ENCODE data around the gene SCAMP5. TPM values are rescaled to one million over a fixed set of nuclear protein-coding genes. Genes with fewer than 3 reads are reported as not detected.

The SCAMP5 gene
- total and polyA plus RNA-seq, 2 of the 4 experiments (the other 2 are of a cell fraction): 0.36 to 1.6 TPM

DNA sequence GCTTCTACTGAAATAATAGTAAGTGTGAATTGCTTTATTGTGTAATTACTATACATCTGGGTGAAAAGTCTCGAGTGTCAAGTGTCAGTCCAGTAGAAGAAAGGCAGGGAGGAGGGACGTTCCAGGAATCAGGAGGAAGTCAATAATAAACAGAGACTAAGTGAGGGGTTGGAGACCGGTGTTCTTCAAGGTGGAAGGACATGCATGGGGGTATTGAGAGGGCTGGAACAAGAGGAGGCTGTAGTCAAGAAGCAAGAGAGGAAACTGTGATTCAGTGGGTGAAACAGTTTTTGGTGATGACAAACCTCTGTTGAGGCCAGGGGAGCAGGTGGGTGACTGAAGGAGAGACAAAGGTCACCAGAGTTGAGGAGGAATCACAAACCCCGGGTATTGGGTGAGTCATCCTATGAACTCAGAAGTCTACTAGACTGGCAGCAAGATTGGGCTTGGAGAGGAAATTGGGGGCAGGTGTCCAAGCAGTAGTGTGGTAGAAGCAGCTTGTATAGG, 11.6 kb upstream of the SCAMP5 start:
- Histone ChIP-seq H4K91ac (ENCODE audit: insufficient read depth, low read depth, low read length) (no peak overlapping the region), H3K18ac (ENCODE audit: low read depth, low read length) (no peak overlapping the region), H2BK5ac (ENCODE audit: low read depth, low read length, poor library complexity, severe bottlenecking) (no peak overlapping the region), H4K20me1 (ENCODE audit: insufficient read depth, low read length) (no peaks in the 10 kb centered on the region), H3K9me3 (ENCODE audit: control insufficient read depth, insufficient read depth, low read length) (no peaks in the 10 kb centered on the region), H3K4me3 (ENCODE audit: insufficient read depth, low read depth, low read length) (no peak overlapping the region), H3K23ac (ENCODE audit: low read depth, low read length) (no peak overlapping the region), H3K36me3 (ENCODE audit: control insufficient read depth, insufficient read depth, low read length) (no peaks in the 10 kb centered on the region), H3K14ac (replicated peaks; ENCODE audit: low read depth, low read length) (no peak overlapping the region), H3K4me1 (ENCODE audit: control insufficient read depth, insufficient read depth, low read length) (peaks cover 2% of the 10 kb centered on the region; the same call in 1 of the 2 replicates), H2BK120ac (ENCODE audit: low read depth, low read length) (no peak overlapping the region), H4K5ac (ENCODE audit: low read depth, low read length) (no peak overlapping the region), H2BK15ac (ENCODE audit: low read depth, low read length) (no peak overlapping the region), H2BK20ac (ENCODE audit: low read depth, low read length) (no peak overlapping the region), H3K56ac (ENCODE audit: extremely low read depth, insufficient read depth, low read length) (no peak overlapping the region), H2AFZ (replicated peaks; ENCODE audit: low read length, poor library complexity) (no peak overlapping the region), H3K79me1 (ENCODE audit: low read depth in 1 of 2, low read length in 2 of 2) (no peaks in the 10 kb centered on the region), H3K27me3 (ENCODE audit: control insufficient read depth, insufficient read depth, low read length) (peaks cover 20% of the 10 kb centered on the region), H3K4ac (ENCODE audit: low read depth, low read length) (no peak overlapping the region), H3K9ac (ENCODE audit: low read depth, low read length) (no peak overlapping the region), H3K9me1 (ENCODE audit: insufficient read depth, low read length) (no peaks in the 10 kb centered on the region), H4K8ac (ENCODE audit: low read depth in 2 of 2, low read length in 2 of 2) (no peak overlapping the region), H2AK5ac (ENCODE audit: low read depth, low read length) (no peak overlapping the region), H3K27ac (ENCODE audit: insufficient read depth, low read length) (no peak overlapping the region), H3K4me2 (ENCODE audit: low read depth, low read length) (no peak overlapping the region), H2AK9ac (replicated peaks; ENCODE audit: low read depth, low read length, poor library complexity) (no peak overlapping the region)
- TF ChIP-seq, protein P1, sequence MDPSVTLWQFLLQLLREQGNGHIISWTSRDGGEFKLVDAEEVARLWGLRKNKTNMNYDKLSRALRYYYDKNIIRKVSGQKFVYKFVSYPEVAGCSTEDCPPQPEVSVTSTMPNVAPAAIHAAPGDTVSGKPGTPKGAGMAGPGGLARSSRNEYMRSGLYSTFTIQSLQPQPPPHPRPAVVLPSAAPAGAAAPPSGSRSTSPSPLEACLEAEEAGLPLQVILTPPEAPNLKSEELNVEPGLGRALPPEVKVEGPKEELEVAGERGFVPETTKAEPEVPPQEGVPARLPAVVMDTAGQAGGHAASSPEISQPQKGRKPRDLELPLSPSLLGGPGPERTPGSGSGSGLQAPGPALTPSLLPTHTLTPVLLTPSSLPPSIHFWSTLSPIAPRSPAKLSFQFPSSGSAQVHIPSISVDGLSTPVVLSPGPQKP (IDR thresholded peaks at IDR 0.05; ENCODE audit: borderline replicate concordance, low read depth, low read length): no peak
- no peak for TF ChIP-seq RAD21 (IDR thresholded peaks at IDR 0.05; ENCODE audit: low read length)
- TF ChIP-seq NFE2L2 (IDR thresholded peaks at IDR 0.05; ENCODE audit: low read depth, low read length): no peak
- no peak for TF ChIP-seq MAZ (IDR thresholded peaks at IDR 0.05; ENCODE audit: borderline replicate concordance, low read depth, low read length)
- TF ChIP-seq RCOR1 (IDR thresholded peaks at IDR 0.05; ENCODE audit: insufficient replicate concordance, low read length): no peak
- TF ChIP-seq FOS (IDR thresholded peaks at IDR 0.05; ENCODE audit: low read depth, low read length): no peak
- no peak for TF ChIP-seq CHD1 (IDR thresholded peaks at IDR 0.05; ENCODE audit: low read depth, low read length)
- no peak for TF ChIP-seq POLR2A (IDR thresholded peaks at IDR 0.05; ENCODE audit: low read depth, low read length)
- no peak for TF ChIP-seq SMC3 (IDR thresholded peaks at IDR 0.05; ENCODE audit: low read depth, low read length)
- no peak for TF ChIP-seq MAFK (IDR thresholded peaks at IDR 0.05; ENCODE audit: low read depth, low read length)
- no peak for TF ChIP-seq MXI1 (IDR thresholded peaks at IDR 0.05; ENCODE audit: borderline replicate concordance, low read depth, low read length)
- TF ChIP-seq CEBPB (IDR thresholded peaks at IDR 0.05; ENCODE audit: low read depth, low read length): no peak
- TF ChIP-seq RFX5 (IDR thresholded peaks at IDR 0.05; ENCODE audit: low read depth, low read length): no peak
- TF ChIP-seq, protein P2, sequence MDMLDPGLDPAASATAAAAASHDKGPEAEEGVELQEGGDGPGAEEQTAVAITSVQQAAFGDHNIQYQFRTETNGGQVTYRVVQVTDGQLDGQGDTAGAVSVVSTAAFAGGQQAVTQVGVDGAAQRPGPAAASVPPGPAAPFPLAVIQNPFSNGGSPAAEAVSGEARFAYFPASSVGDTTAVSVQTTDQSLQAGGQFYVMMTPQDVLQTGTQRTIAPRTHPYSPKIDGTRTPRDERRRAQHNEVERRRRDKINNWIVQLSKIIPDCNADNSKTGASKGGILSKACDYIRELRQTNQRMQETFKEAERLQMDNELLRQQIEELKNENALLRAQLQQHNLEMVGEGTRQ (IDR thresholded peaks at IDR 0.05; ENCODE audit: low read depth, low read length): no peak
- no peak for TF ChIP-seq BHLHE40 (IDR thresholded peaks at IDR 0.05; ENCODE audit: low read depth, low read length)
- TF ChIP-seq, protein P3, sequence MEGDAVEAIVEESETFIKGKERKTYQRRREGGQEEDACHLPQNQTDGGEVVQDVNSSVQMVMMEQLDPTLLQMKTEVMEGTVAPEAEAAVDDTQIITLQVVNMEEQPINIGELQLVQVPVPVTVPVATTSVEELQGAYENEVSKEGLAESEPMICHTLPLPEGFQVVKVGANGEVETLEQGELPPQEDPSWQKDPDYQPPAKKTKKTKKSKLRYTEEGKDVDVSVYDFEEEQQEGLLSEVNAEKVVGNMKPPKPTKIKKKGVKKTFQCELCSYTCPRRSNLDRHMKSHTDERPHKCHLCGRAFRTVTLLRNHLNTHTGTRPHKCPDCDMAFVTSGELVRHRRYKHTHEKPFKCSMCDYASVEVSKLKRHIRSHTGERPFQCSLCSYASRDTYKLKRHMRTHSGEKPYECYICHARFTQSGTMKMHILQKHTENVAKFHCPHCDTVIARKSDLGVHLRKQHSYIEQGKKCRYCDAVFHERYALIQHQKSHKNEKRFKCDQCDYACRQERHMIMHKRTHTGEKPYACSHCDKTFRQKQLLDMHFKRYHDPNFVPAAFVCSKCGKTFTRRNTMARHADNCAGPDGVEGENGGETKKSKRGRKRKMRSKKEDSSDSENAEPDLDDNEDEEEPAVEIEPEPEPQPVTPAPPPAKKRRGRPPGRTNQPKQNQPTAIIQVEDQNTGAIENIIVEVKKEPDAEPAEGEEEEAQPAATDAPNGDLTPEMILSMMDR (conservative IDR thresholded peaks at IDR 0.05; ENCODE audit: low read depth, low read length): no peak
- ChIA-PET CTCF (no interaction called here), POLR2A (ENCODE audit: unreplicated experiment) (interaction anchor here (0.6 kb wide), 1 partner anchor 31 kb away, joined by 3 read pairs; no protein-coding TSS in a partner anchor)
- dilution Hi-C loops (cut with HindIII; ENCODE audit: low sequenced_read_pairs, unreplicated experiment) (no loop called here), in situ Hi-C loops (cut with MboI; ENCODE audit: low sequenced_read_pairs) (no loop called here), intact Hi-C loops (cut with micrococcal nuclease) (no loop called here)
- 23% methylated on average over 4 of the region's 4 CpGs; no CpG with 5 or more reads in 1 of the 2 experiments for WGBS, 2 experiments (ENCODE audit: extremely low coverage in 2 of 2, insufficient read length in 1 of 2)
- no peak for DNase-seq
- ATAC-seq (ENCODE audit: low read depth): no peak
- BruUV-seq (replicated peaks): no TSS peak
